Endothelial cell of umbilical vein (primary cell): Measurements from ENCODE around the gene C19orf73. TPM values are rescaled to one million over a fixed set of nuclear protein-coding genes. Genes with fewer than 3 reads are reported as not detected.

ENCODE experiments used
- BruUV-seq: library from RNA; stranded (reverse); fragments of 400-500 nt; replicated peaks from 2 replicates; lab custom pipeline; 2021; lab: Mats Ljungman, UMichigan
- CTCF ChIA-PET: fragments of 300-600, 350-600 bp; sonication (Branson Sonifier 250); formaldehyde crosslinking; loops from one replicate; lab custom pipeline; 2021; ENCODE audit warnings: antibody characterized with exemption, inconsistent platforms; lab: Charles Lee
- POLR2A ChIA-PET: fragments of 300-600, 350-600 bp; sonication (Branson Sonifier 250); formaldehyde crosslinking; loops from one replicate; lab custom pipeline; 2021; ENCODE audit warnings: antibody characterized with exemption, inconsistent platforms; lab: Charles Lee
- DNase-seq: peaks from one replicate; pipeline ENCODE4 v3.0.0-alpha.2; 2011; ENCODE audit warnings: low read depth, low spot score
- FAIRE-seq: peaks from 2 replicates; lab custom pipeline; 2011; peaks lifted over from hg19 to GRCh38; lab: Jason Lieb, UNC
- H2AFZ ChIP-seq: 2 replicates; pipeline ENCODE4 v1.6.0; 2012; ENCODE audit warnings: low read depth, low read length, control low read depth, inconsistent platforms
- H3K27ac ChIP-seq: 2 replicates; pipeline ENCODE4 v1.5.1; 2011; ENCODE audit warnings: low read depth, mild to moderate bottlenecking, control low read depth, low read length, moderate library complexity; ENCODE audit not compliant: insufficient read depth
- H3K27me3 ChIP-seq, 2 experiments: 2 replicates each; pipeline versions ENCODE4 v1.6.0 to v1.6.1; 2011; ENCODE audit warnings: low read length in 2 of 2, mixed read lengths in 1 of 2; ENCODE audit not compliant: control insufficient read depth in 2 of 2, insufficient read depth in 2 of 2
- H3K36me3 ChIP-seq, 2 experiments: 2 replicates in 1 of 2; 3 replicates in 1 of 2; pipeline ENCODE4 v1.5.1; 2011; ENCODE audit warnings: low read length in 2 of 2, mild to moderate bottlenecking in 1 of 2, moderate library complexity in 1 of 2; ENCODE audit not compliant: control insufficient read depth in 2 of 2, insufficient read depth in 2 of 2; ENCODE audit errors: extremely low read depth in 1 of 2
- H3K4me1 ChIP-seq: 3 replicates; pipeline ENCODE4 v1.5.1; 2011; ENCODE audit warnings: mild to moderate bottlenecking, low read length; ENCODE audit not compliant: control insufficient read depth, insufficient read depth; ENCODE audit errors: extremely low read depth
- H3K4me2 ChIP-seq: 2 replicates; pipeline ENCODE4 v1.6.1; 2011; ENCODE audit warnings: low read length, control low read depth, mixed read lengths; ENCODE audit not compliant: insufficient read depth
- H3K4me3 ChIP-seq, 3 experiments: fragments of 200-600 bp in 1 of 3; sonication (generic), shearing (Covaris generic) in 1 of 3; replicated peaks in 1 of 3; 2 replicates each; pipeline ENCODE4 v1.5.1; 2011 to 2016; ENCODE audit warnings: control low read depth in 3 of 3, low read length in 3 of 3, mild to moderate bottlenecking in 2 of 3, inconsistent platforms in 1 of 3, low read depth in 1 of 3, moderate library complexity in 1 of 3; ENCODE audit not compliant: insufficient read depth in 1 of 3
- H3K79me2 ChIP-seq: 2 replicates; pipeline ENCODE4 v1.6.0; 2012; ENCODE audit warnings: low read length, inconsistent platforms; ENCODE audit not compliant: control insufficient read depth, insufficient read depth
- H3K9ac ChIP-seq: replicated peaks from 2 replicates; pipeline ENCODE3; 2011; ENCODE audit warnings: low read length, control low read depth; ENCODE audit not compliant: insufficient read depth; ENCODE audit errors: extremely low read depth
- H3K9me1 ChIP-seq: replicated peaks from 3 replicates; pipeline ENCODE4 v1.6.0; 2011; ENCODE audit warnings: mild to moderate bottlenecking, low read length; ENCODE audit not compliant: control insufficient read depth, insufficient read depth; ENCODE audit errors: extremely low read depth
- H3K9me3 ChIP-seq: replicated peaks from 2 replicates; pipeline ENCODE4 v1.5.1; 2012; ENCODE audit warnings: low read length, inconsistent platforms; ENCODE audit not compliant: control insufficient read depth, insufficient read depth
- H4K20me1 ChIP-seq: replicated peaks from 2 replicates; pipeline ENCODE3; 2011; ENCODE audit warnings: mild to moderate bottlenecking, low read length; ENCODE audit not compliant: control insufficient read depth, insufficient read depth; ENCODE audit errors: extremely low read depth
- EZH2 ChIP-seq: IDR thresholded peaks from 2 replicates; pipeline ENCODE4 v1.6.1; 2012; ENCODE audit warnings: borderline replicate concordance, low read depth, mild to moderate bottlenecking, moderate library complexity, low read length, inconsistent platforms; ENCODE audit not compliant: severe bottlenecking
- FOS ChIP-seq: IDR thresholded peaks from 2 replicates; pipeline ENCODE4 v1.6.1; 2011; ENCODE audit warnings: mild to moderate bottlenecking, low read length, moderate library complexity, borderline replicate concordance; ENCODE audit not compliant: insufficient read depth
- GATA2 ChIP-seq: IDR thresholded peaks from 2 replicates; pipeline ENCODE4 v1.7.0; 2011; ENCODE audit warnings: low read depth, mild to moderate bottlenecking, moderate library complexity, mixed read lengths, low read length; ENCODE audit not compliant: insufficient read length, insufficient read depth
- JUN ChIP-seq: IDR thresholded peaks from 2 replicates; pipeline ENCODE4 v1.6.1; 2011; ENCODE audit warnings: borderline replicate concordance, low read depth; ENCODE audit not compliant: insufficient read length, insufficient read depth
- MYC ChIP-seq: IDR thresholded peaks from one replicate; pipeline ENCODE4 v1.6.1; 2011; ENCODE audit warnings: mild to moderate bottlenecking, low read depth, low read length
- POLR2A ChIP-seq: IDR thresholded peaks from 2 replicates; pipeline ENCODE4 v1.6.1; 2012; ENCODE audit warnings: low read depth, mild to moderate bottlenecking, control low read depth, low read length
- POLR2AphosphoS5 ChIP-seq: IDR thresholded peaks from 2 replicates; pipeline ENCODE4 v1.6.1; 2012; ENCODE audit warnings: low read depth, mild to moderate bottlenecking, control low read depth, low read length, moderate library complexity; ENCODE audit not compliant: insufficient read depth
- dilution Hi-C: fragments of 300-500 bp; cut with MboI; formaldehyde crosslinking; loops from one replicate; pipeline ENCODE4 v1.15.0; 2019; ENCODE audit warnings: low sequenced_read_pairs; ENCODE audit not compliant: extremely low pct_ligation_motif_present
- intact Hi-C: fragments of 100-400 bp; cut with micrococcal nuclease; formaldehyde crosslinking; loops from one replicate; pipeline ENCODE4 v1.10.0; 2022
- polyA plus RNA-seq, 4 experiments: library from polyadenylated mRNA; depleted of rRNA in 3 of 4; stranded (reverse) in 3 of 4; unstranded in 1 of 4; fragments of >200 nt; gene quantifications; 2 replicates each; pipeline versions ENCODE4 v1.2.1 to v1.2.3, GENCODE V29; 2011 to 2012; ENCODE audit warnings: missing spikeins in 1 of 4
- total RNA-seq: library from RNA; stranded (reverse); gene quantifications from 2 replicates; pipeline ENCODE4 v1.2.3, GENCODE V29; 2021
- TF ChIP-seq, protein P1 (sequence below): IDR thresholded peaks from 2 replicates; pipeline ENCODE4 v1.6.1; 2011; ENCODE audit not compliant: insufficient read depth, insufficient read length
- TF ChIP-seq, protein P2 (sequence below), 2 donors: IDR thresholded peaks; 1 replicate in 1 of 2; 2 replicates in 1 of 2; pipeline ENCODE4 v1.5.1; 2011; ENCODE audit warnings: low read length in 2 of 2, mild to moderate bottlenecking in 2 of 2, moderate library complexity in 2 of 2, control low read depth in 1 of 2, inconsistent platforms in 1 of 2, low read depth in 1 of 2; ENCODE audit not compliant: insufficient read depth in 1 of 2; ENCODE audit errors: extremely low read depth in 1 of 2

The C19orf73 gene
- total and polyA plus RNA-seq, 2 donors (not counting 3 experiments of a cell fraction or from before 2014, with no cell fraction given) = 1.8 TPM; not detected in 1

DNA sequence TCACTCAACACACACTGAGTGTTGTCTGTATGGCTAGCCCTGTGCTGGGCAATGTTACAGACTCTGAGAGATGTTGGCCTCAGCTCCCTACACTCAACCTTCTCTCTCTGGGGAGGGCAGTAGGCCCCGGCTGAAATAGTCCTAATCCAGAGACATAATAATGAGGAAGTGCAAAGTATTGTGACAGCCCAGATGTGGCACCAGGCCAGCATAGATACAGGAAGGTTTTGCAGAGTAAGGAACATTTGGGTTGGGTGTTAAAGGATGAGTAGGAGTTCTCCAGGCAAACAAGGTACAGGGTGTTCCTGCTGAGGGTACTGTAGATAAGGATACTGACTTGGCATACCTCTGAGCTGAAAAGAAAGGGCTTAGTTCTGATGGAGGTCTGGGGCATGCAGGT lies 2.4 kb downstream of the C19orf73 start:
- Histone ChIP-seq H2AFZ (no peak overlapping the region), H3K36me3 (no peaks in the 10 kb centered on the region), H3K9me1 (no peaks in the 10 kb centered on the region), H4K20me1 (no peaks in the 10 kb centered on the region), H3K9ac (no peak overlapping the region), H3K4me2 (no peak overlapping the region), H3K9me3 (no peaks in the 10 kb centered on the region), H3K27ac (no peak overlapping the region), H3K4me3 (no peak overlapping the region), H3K4me1 (peaks cover 15% of the 10 kb centered on the region), H3K27me3 (peaks cover 4 to 8% of the 10 kb centered on the region in 2 experiments), H3K79me2 (no peaks in the 10 kb centered on the region)
- CTCF ChIA-PET = interaction anchor here (2.1 to 6.5 kb wide), 4 partner anchors 11 to 82 kb away, joined by 11 to 60 read pairs (median 19); no protein-coding TSS in a partner anchor
- DNase-seq = no peak
- intact Hi-C loops (loop anchor here (5.0 kb wide), 1 partner anchor 81 kb away; no protein-coding TSS in a partner anchor), dilution Hi-C loops (no loop called here)
- TF ChIP-seq POLR2AphosphoS5 (no peak), POLR2A (no peak), MYC (no peak), GATA2 (no peak), JUN (no peak), EZH2 (no peak), FOS (no peak)
- TF ChIP-seq, protein P1, sequence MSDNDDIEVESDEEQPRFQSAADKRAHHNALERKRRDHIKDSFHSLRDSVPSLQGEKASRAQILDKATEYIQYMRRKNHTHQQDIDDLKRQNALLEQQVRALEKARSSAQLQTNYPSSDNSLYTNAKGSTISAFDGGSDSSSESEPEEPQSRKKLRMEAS = no peak
- TF ChIP-seq, protein P2, sequence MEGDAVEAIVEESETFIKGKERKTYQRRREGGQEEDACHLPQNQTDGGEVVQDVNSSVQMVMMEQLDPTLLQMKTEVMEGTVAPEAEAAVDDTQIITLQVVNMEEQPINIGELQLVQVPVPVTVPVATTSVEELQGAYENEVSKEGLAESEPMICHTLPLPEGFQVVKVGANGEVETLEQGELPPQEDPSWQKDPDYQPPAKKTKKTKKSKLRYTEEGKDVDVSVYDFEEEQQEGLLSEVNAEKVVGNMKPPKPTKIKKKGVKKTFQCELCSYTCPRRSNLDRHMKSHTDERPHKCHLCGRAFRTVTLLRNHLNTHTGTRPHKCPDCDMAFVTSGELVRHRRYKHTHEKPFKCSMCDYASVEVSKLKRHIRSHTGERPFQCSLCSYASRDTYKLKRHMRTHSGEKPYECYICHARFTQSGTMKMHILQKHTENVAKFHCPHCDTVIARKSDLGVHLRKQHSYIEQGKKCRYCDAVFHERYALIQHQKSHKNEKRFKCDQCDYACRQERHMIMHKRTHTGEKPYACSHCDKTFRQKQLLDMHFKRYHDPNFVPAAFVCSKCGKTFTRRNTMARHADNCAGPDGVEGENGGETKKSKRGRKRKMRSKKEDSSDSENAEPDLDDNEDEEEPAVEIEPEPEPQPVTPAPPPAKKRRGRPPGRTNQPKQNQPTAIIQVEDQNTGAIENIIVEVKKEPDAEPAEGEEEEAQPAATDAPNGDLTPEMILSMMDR (IDR thresholded peaks at IDR 0.05; ENCODE audit: extremely low read depth in 1 of 2, insufficient read depth in 1 of 2, low read depth in 1 of 2, low read length in 2 of 2) = no peak
- BruUV-seq = no TSS peak
- no peak for FAIRE-seq
- POLR2A ChIA-PET = no interaction called here
